OCI-LY7 (cell line): ENCODE measurements around the gene PTTG2. TPM values are rescaled to one million over a fixed set of nuclear protein-coding genes. Genes with fewer than 3 reads are reported as not detected.

Experiments
- BruUV-seq: library from RNA; stranded (reverse); fragments of 400-500 nt; replicated peaks from 2 replicates; lab custom pipeline; 2021; lab: Mats Ljungman, UMichigan
- CTCF ChIA-PET: fragments of 300-600 bp; sonication (Branson Sonifier 250); formaldehyde crosslinking; loops from one replicate; lab custom pipeline; 2022; ENCODE audit warnings: antibody characterized with exemption; ENCODE audit not compliant: unreplicated experiment; lab: Charles Lee
- POLR2A ChIA-PET: fragments of 300-600 bp; sonication (Branson Sonifier 250); formaldehyde crosslinking; loops from one replicate; lab custom pipeline; 2022; ENCODE audit warnings: antibody characterized with exemption; lab: Charles Lee
- DNase-seq: peaks from one replicate; pipeline ENCODE4 v3.0.0-alpha.2; 2015; ENCODE audit warnings: low spot score
- H2AFZ ChIP-seq: fragments of 200-600 bp; sonication (generic), shearing (Covaris generic); 2 replicates; pipeline ENCODE4 v1.6.1; 2014; ENCODE audit warnings: mild to moderate bottlenecking, antibody characterized with exemption, low read length, moderate library complexity
- H3K27ac ChIP-seq: fragments of 200-600 bp; sonication (generic); 2 replicates; pipeline ENCODE4 v1.5.1; 2014; ENCODE audit warnings: mixed run types, low read depth, mild to moderate bottlenecking, moderate library complexity, low read length, inconsistent platforms; ENCODE audit not compliant: poor library complexity, severe bottlenecking
- H3K36me3 ChIP-seq: fragments of 200-600 bp; sonication (generic); 2 replicates; pipeline ENCODE4 v1.6.1; 2014; ENCODE audit warnings: mild to moderate bottlenecking, antibody characterized with exemption, low read length, moderate library complexity, mixed read lengths; ENCODE audit not compliant: insufficient read depth
- H3K4me1 ChIP-seq: fragments of 200-600 bp; sonication (generic); 2 replicates; pipeline ENCODE4 v1.5.1; 2014; ENCODE audit warnings: mild to moderate bottlenecking, low read length; ENCODE audit not compliant: insufficient read depth, poor library complexity, severe bottlenecking
- H3K4me2 ChIP-seq: fragments of 200-600 bp; sonication (generic); 2 replicates; pipeline ENCODE4 v1.6.1; 2014; ENCODE audit warnings: mild to moderate bottlenecking, low read length
- H3K4me3 ChIP-seq: fragments of 200-600 bp; sonication (generic); 2 replicates; pipeline ENCODE4 v1.5.1; 2014; ENCODE audit warnings: mild to moderate bottlenecking, low read depth, low read length; ENCODE audit not compliant: poor library complexity, severe bottlenecking
- H3K79me2 ChIP-seq: fragments of 200-600 bp; sonication (generic); 2 replicates; pipeline ENCODE4 v1.6.1; 2016; ENCODE audit warnings: low read depth, mild to moderate bottlenecking, low read length, moderate library complexity, mixed read lengths; ENCODE audit not compliant: insufficient read depth
- H3K9me2 ChIP-seq: fragments of 200-600 bp; sonication (generic); 2 replicates; pipeline ENCODE4 v1.6.1; 2016; ENCODE audit warnings: mild to moderate bottlenecking, low read length, mixed read lengths; ENCODE audit not compliant: insufficient read depth
- H3K9me3 ChIP-seq: fragments of 200-600 bp; sonication (generic); 2 replicates; pipeline ENCODE4 v1.6.1; 2014; ENCODE audit warnings: mild to moderate bottlenecking, mixed run types, low read length, mixed read lengths
- H4K20me1 ChIP-seq: fragments of 200-600 bp; sonication (generic); 2 replicates; pipeline ENCODE4 v1.6.1; 2014; ENCODE audit warnings: mild to moderate bottlenecking, antibody characterized with exemption, low read length, moderate library complexity, mixed read lengths; ENCODE audit not compliant: insufficient read depth
- EZH2phosphoT487 ChIP-seq: fragments of 200-600 bp; sonication (generic); IDR thresholded peaks from 2 replicates; pipeline ENCODE4 v1.6.1; 2018; ENCODE audit warnings: low read depth, borderline replicate concordance, mild to moderate bottlenecking, mixed run types, antibody characterized with exemption, low read length, moderate library complexity, mixed read lengths
- intact Hi-C: fragments of 100-400 bp; cut with micrococcal nuclease; formaldehyde crosslinking; loops from one replicate; pipeline ENCODE4 v1.10.0; 2022; ENCODE audit not compliant: unreplicated experiment
- total RNA-seq, 2 experiments: library from RNA; depleted of rRNA in 1 of 2; stranded (reverse); fragments of >200 nt in 1 of 2; shearing (Covaris generic) in 1 of 2; gene quantifications; 2 replicates each; pipeline ENCODE4 v1.2.3, GENCODE V29; 2014 to 2022
- TF ChIP-seq, protein P1 (sequence below): fragments of 200-600 bp; sonication (generic); conservative IDR thresholded peaks from 2 replicates; pipeline ENCODE4 v1.5.1; 2014; ENCODE audit warnings: mild to moderate bottlenecking, antibody characterized with exemption, low read length, moderate library complexity, mixed read lengths

PTTG2 gene
- total RNA-seq, 2 experiments from 2014 or later: 1.0 to 2.0 TPM

DNA sequence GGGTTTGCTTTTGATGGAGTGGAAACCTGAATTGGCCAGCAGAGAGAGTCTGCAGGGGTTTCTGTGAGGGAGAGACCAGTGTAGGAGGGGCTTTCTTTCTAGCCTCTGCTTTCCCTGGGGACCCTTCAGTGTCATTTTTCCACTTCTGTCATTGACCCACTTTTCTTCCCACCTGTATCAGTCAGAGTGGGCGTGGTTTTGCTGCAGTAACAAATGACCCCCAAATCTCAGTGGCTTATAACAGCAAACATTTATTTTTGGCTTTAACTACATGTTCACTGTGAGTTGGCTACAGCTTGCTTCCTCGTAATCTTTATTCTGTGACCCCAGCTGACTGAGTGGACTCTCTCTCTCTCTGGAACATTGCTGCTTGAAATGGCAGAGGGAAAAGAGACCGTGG is 25.6 kb upstream of the PTTG2 start:
- no peak overlapping the region for H3K4me2 ChIP-seq
- H3K4me1 ChIP-seq: no peaks in the 10 kb centered on the region
- no peaks in the 10 kb centered on the region for H3K79me2 ChIP-seq
- BruUV-seq: no TSS peak
- no peaks in the 10 kb centered on the region for H3K9me3 ChIP-seq
- DNase-seq: no peak
- no peak overlapping the region for H3K27ac ChIP-seq
- no peak overlapping the region for H3K4me3 ChIP-seq
- no peaks in the 10 kb centered on the region for H3K9me2 ChIP-seq
- POLR2A ChIA-PET: interaction anchor here (1.4 kb wide), 1 partner anchor 31 kb away, joined by 3 read pairs; no protein-coding TSS in a partner anchor
- TF ChIP-seq, protein P1, sequence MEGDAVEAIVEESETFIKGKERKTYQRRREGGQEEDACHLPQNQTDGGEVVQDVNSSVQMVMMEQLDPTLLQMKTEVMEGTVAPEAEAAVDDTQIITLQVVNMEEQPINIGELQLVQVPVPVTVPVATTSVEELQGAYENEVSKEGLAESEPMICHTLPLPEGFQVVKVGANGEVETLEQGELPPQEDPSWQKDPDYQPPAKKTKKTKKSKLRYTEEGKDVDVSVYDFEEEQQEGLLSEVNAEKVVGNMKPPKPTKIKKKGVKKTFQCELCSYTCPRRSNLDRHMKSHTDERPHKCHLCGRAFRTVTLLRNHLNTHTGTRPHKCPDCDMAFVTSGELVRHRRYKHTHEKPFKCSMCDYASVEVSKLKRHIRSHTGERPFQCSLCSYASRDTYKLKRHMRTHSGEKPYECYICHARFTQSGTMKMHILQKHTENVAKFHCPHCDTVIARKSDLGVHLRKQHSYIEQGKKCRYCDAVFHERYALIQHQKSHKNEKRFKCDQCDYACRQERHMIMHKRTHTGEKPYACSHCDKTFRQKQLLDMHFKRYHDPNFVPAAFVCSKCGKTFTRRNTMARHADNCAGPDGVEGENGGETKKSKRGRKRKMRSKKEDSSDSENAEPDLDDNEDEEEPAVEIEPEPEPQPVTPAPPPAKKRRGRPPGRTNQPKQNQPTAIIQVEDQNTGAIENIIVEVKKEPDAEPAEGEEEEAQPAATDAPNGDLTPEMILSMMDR: no peak
- no peak for TF ChIP-seq EZH2phosphoT487
- CTCF ChIA-PET: no interaction called here
- intact Hi-C loops: no loop called here
- no peak overlapping the region for H2AFZ ChIP-seq
- H3K36me3 ChIP-seq: peaks cover 29% of the 10 kb centered on the region
- no peaks in the 10 kb centered on the region for H4K20me1 ChIP-seq

DNA sequence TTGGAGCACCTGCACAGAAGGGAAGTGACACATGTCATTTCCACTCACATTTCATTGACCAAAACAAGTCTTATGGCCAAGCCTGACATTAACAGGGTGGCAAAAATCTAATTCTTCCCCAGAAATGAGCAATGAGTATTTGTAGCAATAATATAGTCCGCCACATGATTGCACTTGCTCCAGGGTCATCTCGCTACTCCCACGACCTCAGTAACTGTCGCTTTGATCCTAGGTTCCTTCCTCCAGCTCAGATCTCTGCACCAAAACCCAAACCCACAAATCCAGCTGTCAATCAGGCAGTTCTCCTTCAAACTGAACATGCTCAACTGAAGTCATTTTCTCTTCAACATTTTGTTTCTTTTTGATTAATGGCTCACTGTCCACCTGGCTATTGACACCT is 25.2 kb upstream of the PTTG2 start:
- H3K4me3 ChIP-seq: no peak overlapping the region
- ChIA-PET POLR2A (interaction anchor here (0.6 to 1.4 kb wide), 3 partner anchors 11 to 32 kb away, joined by 3 read pairs; partner anchors contain the start of gene PTTG2), CTCF (no interaction called here)
- intact Hi-C loops: no loop called here
- no peak overlapping the region for H3K4me2 ChIP-seq
- H3K9me3 ChIP-seq: no peaks in the 10 kb centered on the region
- H3K9me2 ChIP-seq: no peaks in the 10 kb centered on the region
- no peaks in the 10 kb centered on the region for H3K79me2 ChIP-seq
- DNase-seq: no peak
- H3K27ac ChIP-seq: no peak overlapping the region
- H3K4me1 ChIP-seq: no peaks in the 10 kb centered on the region
- BruUV-seq: no TSS peak
- H4K20me1 ChIP-seq: no peaks in the 10 kb centered on the region
- TF ChIP-seq, protein P1: no peak
- no peak overlapping the region for H2AFZ ChIP-seq
- H3K36me3 ChIP-seq: peaks cover 29% of the 10 kb centered on the region

DNA sequence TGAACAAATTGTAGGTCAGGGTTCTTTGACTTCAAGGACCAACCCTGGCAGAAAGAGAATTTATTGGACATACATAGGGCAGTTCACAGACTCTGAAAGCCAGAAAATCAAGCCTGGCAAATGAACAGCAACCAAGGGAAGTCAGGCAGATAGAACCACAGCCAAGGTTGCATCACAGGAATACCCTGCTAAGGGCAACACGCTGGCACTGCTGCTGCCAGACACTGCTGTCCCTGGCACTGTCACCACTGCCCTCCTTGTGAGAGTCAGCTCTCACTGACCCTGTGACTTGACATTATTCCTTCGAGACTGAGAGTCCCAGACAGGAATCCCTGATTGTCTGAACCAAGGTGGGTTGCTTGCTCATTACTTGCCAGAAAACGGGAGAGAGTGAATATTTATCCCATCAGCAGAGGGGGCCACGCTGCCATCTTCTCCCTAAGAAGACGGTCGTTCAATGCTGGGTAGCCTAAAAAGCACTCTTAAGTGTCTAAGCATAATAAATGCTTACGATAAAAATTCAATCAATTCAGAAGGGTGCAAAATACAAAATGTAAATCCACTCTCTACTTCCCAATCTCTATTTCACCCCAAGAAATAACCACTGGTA is 23.2 kb upstream of the PTTG2 start:
- no peaks in the 10 kb centered on the region for H3K9me2 ChIP-seq
- no peak overlapping the region for H2AFZ ChIP-seq
- peaks cover 29% of the 10 kb centered on the region for H3K36me3 ChIP-seq
- no peaks in the 10 kb centered on the region for H4K20me1 ChIP-seq
- BruUV-seq: no TSS peak
- H3K4me3 ChIP-seq: no peak overlapping the region
- H3K27ac ChIP-seq: no peak overlapping the region
- CTCF ChIA-PET: no interaction called here
- H3K4me2 ChIP-seq: no peak overlapping the region
- H3K79me2 ChIP-seq: no peaks in the 10 kb centered on the region
- DNase-seq: no peak
- intact Hi-C loops: no loop called here
- TF ChIP-seq EZH2phosphoT487: no peak
- POLR2A ChIA-PET: no interaction called here
- H3K4me1 ChIP-seq: no peaks in the 10 kb centered on the region
- H3K9me3 ChIP-seq: no peaks in the 10 kb centered on the region
